ENCODE results near the gene CHSY1. TPM values are rescaled to one million over a fixed set of nuclear protein-coding genes. Genes with fewer than 3 reads are reported as not detected.
A peak's percentile ranks its signal among the peaks of the same experiment; 100 is the strongest.

Gene CHSY1
- total RNA-seq, 1 donor = 41.5 TPM

DNA sequence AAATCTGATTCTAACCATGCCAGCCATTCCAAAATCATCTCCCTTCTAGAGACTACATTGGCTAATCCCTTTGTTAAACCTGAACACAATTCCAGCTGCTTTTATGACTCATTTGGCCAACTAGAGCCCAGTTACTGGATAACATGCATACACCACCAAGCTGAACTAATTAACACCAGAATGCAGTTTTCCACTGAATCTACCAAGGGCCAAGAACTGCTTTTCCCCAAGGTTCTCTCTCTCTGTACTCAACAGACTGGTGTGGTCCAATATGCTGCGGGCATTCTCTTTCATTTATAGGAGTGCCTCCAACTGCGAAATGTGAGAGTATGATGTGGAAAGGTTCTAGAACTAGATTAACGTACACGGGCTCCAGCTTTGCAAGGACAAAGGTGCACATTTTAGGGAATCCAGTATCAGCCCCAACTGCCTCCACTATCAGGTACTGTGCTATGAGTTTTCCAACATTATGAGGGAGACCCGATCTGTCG lies 1.5 kb downstream of the CHSY1 start:
- H3K4me3 ChIP-seq (ENCODE audit: low read depth, low read length) = peak overlapping the region; percentile 86
- TF ChIP-seq, protein P1, sequence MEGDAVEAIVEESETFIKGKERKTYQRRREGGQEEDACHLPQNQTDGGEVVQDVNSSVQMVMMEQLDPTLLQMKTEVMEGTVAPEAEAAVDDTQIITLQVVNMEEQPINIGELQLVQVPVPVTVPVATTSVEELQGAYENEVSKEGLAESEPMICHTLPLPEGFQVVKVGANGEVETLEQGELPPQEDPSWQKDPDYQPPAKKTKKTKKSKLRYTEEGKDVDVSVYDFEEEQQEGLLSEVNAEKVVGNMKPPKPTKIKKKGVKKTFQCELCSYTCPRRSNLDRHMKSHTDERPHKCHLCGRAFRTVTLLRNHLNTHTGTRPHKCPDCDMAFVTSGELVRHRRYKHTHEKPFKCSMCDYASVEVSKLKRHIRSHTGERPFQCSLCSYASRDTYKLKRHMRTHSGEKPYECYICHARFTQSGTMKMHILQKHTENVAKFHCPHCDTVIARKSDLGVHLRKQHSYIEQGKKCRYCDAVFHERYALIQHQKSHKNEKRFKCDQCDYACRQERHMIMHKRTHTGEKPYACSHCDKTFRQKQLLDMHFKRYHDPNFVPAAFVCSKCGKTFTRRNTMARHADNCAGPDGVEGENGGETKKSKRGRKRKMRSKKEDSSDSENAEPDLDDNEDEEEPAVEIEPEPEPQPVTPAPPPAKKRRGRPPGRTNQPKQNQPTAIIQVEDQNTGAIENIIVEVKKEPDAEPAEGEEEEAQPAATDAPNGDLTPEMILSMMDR (IDR thresholded peaks at IDR 0.05; ENCODE audit: insufficient read depth, low read depth, low read length) = no peak
- DNase-seq (ENCODE audit: low read depth) = peak; percentile 73

DNA sequence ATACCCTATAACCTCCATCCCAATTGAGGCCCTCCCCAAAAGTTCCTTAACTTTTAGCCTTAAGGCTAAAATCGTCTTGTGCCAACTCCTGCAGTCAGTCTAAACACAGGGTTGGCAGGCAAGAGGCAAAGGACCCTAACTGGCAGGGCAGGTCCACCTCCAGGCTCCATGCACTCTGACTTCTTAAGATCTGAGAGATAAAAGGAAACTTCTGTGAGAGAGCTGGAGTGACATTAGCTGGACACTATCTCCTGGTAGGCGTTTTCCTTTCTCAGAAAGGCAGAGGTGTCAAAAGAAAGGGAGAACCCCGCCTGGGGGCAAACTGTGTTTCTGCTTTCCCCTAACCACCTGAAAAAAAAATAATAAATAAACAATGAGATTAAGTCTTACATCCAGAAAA lies 3.6 kb downstream of the CHSY1 start:
- no peak overlapping the region for H3K4me3 ChIP-seq (ENCODE audit: low read depth, low read length)
- TF ChIP-seq, protein P1 (IDR thresholded peaks at IDR 0.05; ENCODE audit: insufficient read depth, low read depth, low read length) = no peak
- no peak for DNase-seq (ENCODE audit: low read depth)

DNA sequence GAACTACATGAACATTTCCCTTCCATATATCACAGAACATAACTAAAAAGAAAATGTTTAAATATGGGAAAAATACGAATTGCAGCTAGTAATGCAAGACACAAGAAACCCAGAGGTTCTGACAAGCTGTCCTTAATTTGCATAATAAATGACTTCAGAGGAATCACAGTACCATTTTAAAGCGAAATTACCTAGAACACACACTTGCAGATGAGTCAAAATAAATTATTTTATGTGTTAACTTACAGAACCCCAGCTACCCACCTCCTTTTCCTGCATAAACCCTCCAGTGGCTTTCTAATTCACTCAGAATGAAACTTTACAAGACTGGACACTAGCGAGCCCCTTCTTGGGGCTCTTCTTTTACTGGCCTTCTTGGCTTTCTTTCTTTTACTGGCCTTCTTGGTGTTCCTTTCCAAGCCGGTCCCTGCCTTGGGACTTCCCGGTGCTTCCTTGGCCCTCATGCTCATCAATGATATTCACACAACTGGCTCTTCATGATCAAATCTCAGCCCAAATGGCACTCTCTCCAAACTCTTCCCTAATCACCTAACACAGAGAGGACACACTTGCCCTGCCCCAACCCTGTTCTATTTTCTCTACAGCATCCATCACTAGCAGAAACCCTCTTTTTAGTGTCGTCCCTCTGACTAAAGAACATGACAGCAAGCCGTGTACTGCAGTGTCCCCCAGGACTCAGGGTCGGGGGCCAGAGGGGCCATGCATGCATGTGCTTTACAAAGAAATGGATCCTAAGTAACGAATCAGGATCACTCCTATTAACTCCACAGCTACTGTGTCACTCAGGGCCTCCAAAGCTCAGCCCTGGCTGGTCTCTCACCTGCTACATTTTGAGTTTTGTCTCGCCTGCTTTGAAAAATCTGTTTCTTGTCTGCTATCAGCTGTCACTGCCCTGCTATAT lies 4.8 kb downstream of the CHSY1 start:
- H3K4me3 ChIP-seq (ENCODE audit: low read depth, low read length) = peak overlapping the region; percentile 2
- TF ChIP-seq, protein P1 (IDR thresholded peaks at IDR 0.05; ENCODE audit: insufficient read depth, low read depth, low read length) = no peak

DNA sequence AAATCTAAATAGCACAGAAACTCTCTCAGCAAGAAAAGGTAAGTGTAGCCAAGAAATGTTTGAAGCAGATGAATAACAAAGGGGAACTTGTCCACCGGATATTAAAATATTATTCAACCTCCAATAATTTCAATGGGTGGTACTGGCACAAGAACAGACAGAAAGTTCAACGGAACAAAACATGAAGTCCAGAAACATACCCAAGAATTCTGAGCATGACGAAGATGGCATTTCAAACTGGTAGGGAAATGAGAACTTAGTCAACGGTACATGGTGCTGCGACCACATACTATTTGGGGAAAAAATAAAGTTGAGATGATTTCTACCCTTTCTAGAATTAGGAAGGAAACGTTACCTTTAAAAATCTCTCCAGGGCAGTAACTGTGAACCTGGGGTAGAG lies 5.5 kb downstream of the CHSY1 start:
- no peak for DNase-seq (ENCODE audit: low read depth)
- TF ChIP-seq, protein P1 (IDR thresholded peaks at IDR 0.05; ENCODE audit: insufficient read depth, low read depth, low read length) = no peak
- peak overlapping the region; percentile 2 for H3K4me3 ChIP-seq (ENCODE audit: low read depth, low read length)

More for the DNA sequence above, 4.8 kb downstream of the CHSY1 start:
- DNase-seq (ENCODE audit: low read depth) = no peak

DNA sequence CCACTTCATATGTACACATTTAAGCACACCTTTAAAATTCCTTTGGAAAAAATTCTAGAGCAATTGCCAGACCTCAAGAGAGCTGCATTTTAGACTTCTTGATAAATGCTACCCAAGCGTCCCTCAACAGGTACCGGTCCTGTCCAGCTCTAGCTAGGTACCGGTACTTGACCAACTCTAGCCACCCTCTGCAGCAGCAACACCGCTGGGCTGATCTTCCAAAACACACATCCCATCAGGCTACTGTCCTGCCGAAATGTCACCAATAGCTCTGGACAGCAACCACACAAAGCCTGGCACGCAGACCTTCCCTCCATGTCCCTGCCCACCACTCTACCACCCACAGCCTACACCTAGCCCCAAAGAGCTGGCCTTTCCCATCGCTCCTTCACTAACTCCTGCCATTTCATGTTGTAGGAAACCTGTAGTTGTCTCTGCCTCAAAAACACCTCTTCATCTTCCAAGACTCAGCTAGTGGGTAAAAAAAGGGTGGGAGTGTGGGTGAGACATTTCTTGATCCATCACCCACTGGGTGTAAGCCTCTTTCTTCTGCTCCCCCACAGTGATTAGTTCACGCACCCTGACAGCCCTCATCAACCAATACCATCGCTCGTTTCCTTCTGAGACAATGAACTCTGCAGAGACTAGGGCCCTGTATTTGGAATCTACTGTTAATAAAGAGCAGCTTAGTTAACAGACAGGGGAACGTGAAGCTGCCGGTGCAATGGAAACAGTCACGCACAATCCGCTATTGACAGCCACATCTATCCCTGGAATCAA lies 6.8 kb downstream of the CHSY1 start:
- no peak for DNase-seq (ENCODE audit: low read depth)
- TF ChIP-seq, protein P1 (IDR thresholded peaks at IDR 0.05; ENCODE audit: insufficient read depth, low read depth, low read length) = no peak
- H3K4me3 ChIP-seq (ENCODE audit: low read depth, low read length) = no peak overlapping the region

DNA sequence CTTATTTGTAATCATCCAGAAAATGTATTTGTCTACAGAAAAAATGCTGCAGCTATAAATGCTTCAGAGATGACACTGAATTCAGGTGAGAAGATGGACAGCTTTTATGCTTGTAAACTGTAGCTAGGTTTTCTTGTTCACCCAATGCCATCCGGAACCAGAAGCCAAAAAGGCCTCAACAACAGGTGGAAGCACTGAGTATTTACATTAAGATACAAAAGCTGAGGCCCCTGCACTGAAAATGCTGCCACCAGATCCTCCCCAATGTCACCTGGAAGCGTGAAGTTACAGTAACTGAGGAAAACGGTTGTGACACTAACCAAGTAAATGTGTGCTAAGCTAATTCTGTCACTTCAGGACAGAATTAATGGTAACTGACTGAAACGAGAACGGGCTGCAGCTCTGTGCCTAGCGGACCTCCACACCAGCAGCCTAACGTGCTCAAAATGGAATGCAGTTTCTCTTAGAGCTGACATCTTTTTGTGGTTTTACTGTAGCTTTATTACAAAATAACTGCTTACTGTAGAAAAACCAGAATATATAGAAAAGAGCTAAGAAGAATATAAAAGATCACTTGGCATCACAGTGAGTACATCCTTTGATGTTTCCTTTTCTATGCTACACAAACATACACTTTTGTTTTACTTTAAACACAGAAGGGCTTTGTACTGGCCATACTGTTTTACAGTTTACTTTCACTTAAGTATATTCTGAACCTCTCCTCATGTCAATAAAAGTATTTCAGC lies 7.6 kb downstream of the CHSY1 start:
- peak; percentile 66 for DNase-seq (ENCODE audit: low read depth)
- TF ChIP-seq, protein P1 (IDR thresholded peaks at IDR 0.05; ENCODE audit: insufficient read depth, low read depth, low read length) = no peak
- H3K4me3 ChIP-seq (ENCODE audit: low read depth, low read length) = no peak overlapping the region
